ENCODE data around the gene LCP2.

LCP2 gene

DNA sequence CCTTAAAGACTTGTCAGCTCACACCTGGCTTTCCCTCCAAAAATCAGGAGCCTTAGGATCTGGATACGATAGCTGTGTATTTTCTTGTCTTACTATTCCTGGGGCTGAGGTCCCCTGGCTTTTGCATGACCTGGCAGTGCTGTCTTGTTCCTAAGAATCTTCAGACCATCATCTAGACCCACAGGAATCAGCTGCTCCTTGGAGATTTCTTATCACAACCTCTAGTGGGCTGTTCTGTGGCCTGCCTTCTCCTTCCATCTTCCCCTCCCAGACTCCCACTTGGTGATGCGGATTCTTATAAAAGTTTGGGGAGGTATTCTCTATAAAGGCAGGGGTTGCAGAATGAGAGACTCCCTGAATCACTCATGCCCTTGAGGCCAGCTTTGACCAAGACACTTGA lies 21.4 kb downstream of the LCP2 start:
- DNase-seq (ENCODE audit: extremely low read depth, low read depth), result no peak
- TF ChIP-seq CTCF (IDR thresholded peaks at IDR 0.05; ENCODE audit: low read depth, low read length), result no peak

DNA sequence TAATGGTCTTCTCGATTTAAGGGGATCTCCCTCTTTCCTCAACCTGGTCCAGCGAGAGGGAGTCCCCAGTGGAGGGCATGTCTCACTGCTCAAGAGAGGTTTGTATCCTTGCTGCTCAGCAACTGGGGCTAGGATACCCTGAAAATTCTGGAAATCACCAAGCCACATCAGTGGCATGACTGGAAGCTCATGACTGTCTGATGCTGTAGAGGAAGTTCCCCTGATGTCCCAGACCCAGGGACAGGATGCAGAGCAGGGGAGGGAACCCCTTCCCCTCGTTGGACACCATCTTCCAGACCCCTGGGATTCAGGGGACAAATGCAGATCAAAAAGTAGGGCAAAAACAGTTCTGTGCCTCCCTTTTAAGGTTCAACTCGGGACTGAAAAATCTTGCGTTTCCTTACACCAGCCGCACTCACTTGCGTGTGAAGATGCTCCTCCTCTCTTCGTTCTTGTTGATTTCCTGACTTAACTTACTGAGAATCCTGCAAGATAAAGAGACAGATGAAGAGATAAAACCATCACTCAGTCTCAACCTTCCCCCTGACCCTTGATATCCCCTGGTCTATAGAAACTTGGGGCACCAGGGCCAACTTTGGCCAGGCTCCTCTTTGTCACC lies 22.1 kb downstream of the LCP2 start:
- no peak for DNase-seq (ENCODE audit: extremely low read depth, low read depth)
- no peak for TF ChIP-seq CTCF (IDR thresholded peaks at IDR 0.05; ENCODE audit: low read depth, low read length)

- no peak for DNase-seq (ENCODE audit: extremely low read depth, low read depth)
Measured at GRCh38 chr5:170273968-170274710, 23.4 kb downstream of the LCP2 start.

GRCh38 chr5:170270293-170271069 lies 27.1 kb downstream of the LCP2 start:
- DNase-seq (ENCODE audit: extremely low read depth, low read depth), result no peak
- no peak for TF ChIP-seq CTCF (IDR thresholded peaks at IDR 0.05; ENCODE audit: low read depth, low read length)

More at GRCh38 chr5:170273968-170274710, 23.4 kb downstream of the LCP2 start:
- no peak for TF ChIP-seq CTCF (IDR thresholded peaks at IDR 0.05; ENCODE audit: low read depth, low read length)

DNA sequence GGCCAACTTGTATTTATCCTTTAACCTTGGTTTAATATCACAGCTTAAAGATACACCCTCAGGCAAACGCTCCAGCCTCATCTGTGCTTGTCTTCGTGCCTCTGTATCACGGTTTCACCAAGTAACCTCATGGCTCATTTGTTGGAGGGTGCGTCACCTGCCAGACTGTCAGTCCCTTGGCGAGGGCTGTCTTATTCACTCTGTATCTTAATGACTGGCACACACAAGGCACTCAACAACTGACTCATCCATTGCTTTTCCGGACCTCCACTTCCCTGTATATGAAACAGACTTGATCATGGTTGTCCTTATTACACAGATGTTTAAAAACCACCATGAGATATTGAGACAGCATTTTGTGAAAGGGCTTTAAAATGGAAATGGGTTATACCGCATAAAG lies 28.0 kb downstream of the LCP2 start:
- TF ChIP-seq CTCF (IDR thresholded peaks at IDR 0.05; ENCODE audit: low read depth, low read length), result no peak
- no peak for DNase-seq (ENCODE audit: extremely low read depth, low read depth)

DNA sequence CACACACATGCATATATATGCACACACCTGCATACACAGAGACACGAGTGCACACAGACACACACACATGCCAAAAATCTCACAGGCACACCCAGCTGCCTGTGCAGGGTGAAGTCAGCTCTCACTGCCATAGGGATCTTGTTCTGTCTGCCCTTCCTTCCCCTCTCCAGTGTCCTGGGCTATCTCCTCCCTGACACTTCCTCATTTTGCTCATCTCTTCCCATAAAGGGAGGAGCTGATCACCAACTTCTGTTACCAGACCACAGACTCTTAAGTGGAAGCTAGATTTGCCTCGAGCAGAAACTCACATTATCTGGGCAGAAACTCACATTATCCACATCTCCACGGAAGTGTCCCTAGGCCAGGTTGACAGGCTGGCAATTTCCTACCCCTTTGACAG lies 28.7 kb downstream of the LCP2 start:
- no peak for DNase-seq (ENCODE audit: extremely low read depth, low read depth)
- no peak for TF ChIP-seq CTCF (IDR thresholded peaks at IDR 0.05; ENCODE audit: low read depth, low read length)
